ENCODE results near the gene MAP3K1. TPM values are rescaled to one million over a fixed set of nuclear protein-coding genes. Genes with fewer than 3 reads are reported as not detected.

The MAP3K1 gene
- total RNA-seq, 2 donors from 2014 or later: 31.7 to 40.6 TPM

DNA sequence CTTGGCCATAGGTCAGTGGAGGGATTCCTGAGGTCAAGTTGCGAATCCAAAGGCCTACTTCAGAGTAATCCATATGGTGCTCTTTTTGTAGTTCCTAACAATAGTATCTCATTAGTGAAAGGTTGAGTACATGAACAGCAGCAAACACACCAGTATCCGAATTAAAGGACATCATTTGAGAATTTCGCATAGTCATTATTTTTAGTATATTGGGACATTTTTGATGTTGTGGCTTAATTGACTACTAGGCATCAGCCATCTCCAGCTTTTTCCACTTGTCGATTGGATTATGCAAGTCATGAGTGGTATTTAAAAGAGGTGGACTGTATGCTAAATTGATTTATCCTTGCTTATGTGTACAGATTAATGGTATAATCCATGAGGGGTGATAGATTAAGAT lies 23.7 kb downstream of the MAP3K1 start:
- 88% methylated on average over 4 of the region's 4 CpGs for WGBS
- DNase-seq (ENCODE audit: low spot score): no peak
- Histone ChIP-seq H3K9me3 (no peaks in the 10 kb centered on the region), H3K27me3 (replicated peaks; ENCODE audit: insufficient read depth) (no peaks in the 10 kb centered on the region), H3K27ac (no peak overlapping the region), H3K4me1 (replicated peaks) (no peaks in the 10 kb centered on the region), H3K36me3 (no peaks in the 10 kb centered on the region), H3K4me3 (no peak overlapping the region)
- intact Hi-C loops (cut with DNase I): loop anchor here (2.0 to 10.0 kb wide), 2 partner anchors 354 to 568 kb away; no protein-coding TSS in a partner anchor
- TF ChIP-seq POLR2AphosphoS5 (IDR thresholded peaks at IDR 0.05) (no peak), POLR2A (IDR thresholded peaks at IDR 0.05) (no peak), CTCF (IDR thresholded peaks at IDR 0.05) (no peak)

- intact Hi-C loops (cut with DNase I): no loop called here
- H3K9me3 ChIP-seq: no peaks in the 10 kb centered on the region
- no peaks in the 10 kb centered on the region for H3K36me3 ChIP-seq
- H3K27me3 ChIP-seq (replicated peaks; ENCODE audit: insufficient read depth): no peaks in the 10 kb centered on the region
- H3K27ac ChIP-seq: no peak overlapping the region
- no peak overlapping the region for H3K4me3 ChIP-seq
- H3K4me1 ChIP-seq (replicated peaks): peaks cover 7% of the 10 kb centered on the region
- DNase-seq (ENCODE audit: low spot score): no peak
- TF ChIP-seq POLR2AphosphoS5 (IDR thresholded peaks at IDR 0.05): no peak
- TF ChIP-seq POLR2A (IDR thresholded peaks at IDR 0.05): no peak
- TF ChIP-seq CTCF (IDR thresholded peaks at IDR 0.05): no peak
- WGBS: 85% methylated on average over 7 of the region's 7 CpGs
These were observed 25.2 kb downstream of the MAP3K1 start for GRCh38 chr5:56840597-56840996.

DNA sequence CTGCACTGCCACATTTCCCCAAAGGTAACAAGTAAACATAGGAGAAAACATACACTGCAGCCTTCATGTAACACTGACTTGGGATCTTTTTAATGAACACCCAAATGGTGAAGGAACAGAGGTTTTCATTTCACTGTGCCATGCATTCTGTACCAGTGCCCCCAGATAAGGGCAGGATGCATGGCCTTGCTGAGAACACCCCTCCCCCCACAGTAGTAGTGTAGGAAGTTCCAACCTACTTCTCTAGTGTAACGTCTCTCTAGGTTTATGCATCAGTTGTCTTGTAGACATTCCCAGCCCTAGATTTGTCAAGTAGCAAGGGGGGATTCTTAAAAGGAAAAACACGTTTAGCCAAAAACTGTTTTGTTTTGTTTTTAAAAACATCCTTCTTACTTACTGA lies 29.9 kb downstream of the MAP3K1 start:
- no peak for TF ChIP-seq CTCF (IDR thresholded peaks at IDR 0.05)
- TF ChIP-seq POLR2A (IDR thresholded peaks at IDR 0.05): no peak
- TF ChIP-seq POLR2AphosphoS5 (IDR thresholded peaks at IDR 0.05): no peak
- no peak overlapping the region for H3K27ac ChIP-seq
- peaks cover 7% of the 10 kb centered on the region for H3K4me1 ChIP-seq (replicated peaks)
- no peaks in the 10 kb centered on the region for H3K36me3 ChIP-seq
- H3K27me3 ChIP-seq (replicated peaks; ENCODE audit: insufficient read depth): no peaks in the 10 kb centered on the region
- intact Hi-C loops (cut with DNase I): no loop called here
- no peaks in the 10 kb centered on the region for H3K9me3 ChIP-seq
- no peak overlapping the region for H3K4me3 ChIP-seq
- no peak for DNase-seq (ENCODE audit: low spot score)
- WGBS: 52% methylated on average over 2 of the region's 2 CpGs

DNA sequence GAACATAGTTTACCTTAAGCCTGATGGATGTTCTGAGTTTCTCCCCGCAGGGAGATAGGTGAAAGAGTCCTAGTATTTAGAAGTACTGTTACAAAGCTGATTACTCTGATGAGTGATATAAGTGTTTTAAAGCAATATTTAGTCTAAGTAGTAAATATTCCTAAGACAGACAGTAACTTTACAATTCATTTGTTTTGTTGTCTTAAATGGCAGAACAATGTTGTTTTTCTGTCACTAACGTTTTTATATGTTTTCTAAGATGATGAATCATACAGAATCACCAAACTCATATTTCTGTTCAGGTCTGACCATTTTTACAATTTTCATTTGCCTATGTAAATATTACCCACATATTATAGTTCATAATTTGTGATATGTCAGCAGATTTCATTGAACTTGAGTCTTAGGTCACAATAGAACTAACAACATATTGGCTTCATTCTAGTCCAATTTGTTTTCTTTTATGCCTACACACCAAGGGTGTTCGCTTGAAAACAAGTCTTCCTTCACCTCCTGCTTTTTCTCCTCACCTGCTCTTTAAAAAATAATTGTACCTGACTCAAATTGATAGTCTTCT lies 30.6 kb downstream of the MAP3K1 start:
- Histone ChIP-seq H3K4me1 (replicated peaks) (peaks cover 7% of the 10 kb centered on the region), H3K27ac (no peak overlapping the region)
- intact Hi-C loops (cut with DNase I): no loop called here

More for the DNA sequence above, 30.6 kb downstream of the MAP3K1 start:
- no peak overlapping the region for H3K4me3 ChIP-seq
- H3K9me3 ChIP-seq: no peaks in the 10 kb centered on the region
- H3K36me3 ChIP-seq: no peaks in the 10 kb centered on the region
- no peak for DNase-seq (ENCODE audit: low spot score)
- TF ChIP-seq POLR2AphosphoS5 (IDR thresholded peaks at IDR 0.05) (no peak), CTCF (IDR thresholded peaks at IDR 0.05) (no peak), POLR2A (IDR thresholded peaks at IDR 0.05) (no peak)
- H3K27me3 ChIP-seq (replicated peaks; ENCODE audit: insufficient read depth): no peaks in the 10 kb centered on the region
- WGBS: 50% methylated on average over 3 of the region's 3 CpGs

All from prostate gland (tissue), 2 donors.